Measurements from ENCODE around the gene PTPRD.
A peak's percentile ranks its signal among the peaks of the same experiment; 100 is the strongest.

PTPRD gene

DNA sequence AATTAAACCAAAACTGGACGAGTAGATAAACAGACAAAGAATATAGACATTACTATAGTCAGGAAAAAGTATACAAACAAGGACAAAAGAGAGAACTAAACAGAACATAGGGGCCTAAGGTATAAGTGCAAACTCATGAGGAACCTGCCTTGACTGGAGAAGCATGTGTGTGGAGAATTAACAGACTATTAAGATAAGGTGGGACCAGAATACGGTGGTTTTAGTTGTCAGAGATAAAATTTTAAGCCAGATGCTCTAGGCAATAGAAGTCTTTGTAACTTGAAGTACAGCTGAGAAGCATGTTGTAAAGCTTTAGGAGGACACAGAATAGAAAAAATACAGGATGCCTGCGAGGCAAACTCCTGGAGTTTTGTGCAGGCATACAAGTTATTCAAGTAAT lies 707.1 kb downstream of the PTPRD start:
- no peak for DNase-seq (ENCODE audit: low read depth in 2 of 3, low spot score in 1 of 3)

- no peak for DNase-seq (ENCODE audit: low read depth in 2 of 3, low spot score in 1 of 3)
These were observed 708.8 kb downstream of the PTPRD start for GRCh38 chr9:9904041-9904440.

DNA sequence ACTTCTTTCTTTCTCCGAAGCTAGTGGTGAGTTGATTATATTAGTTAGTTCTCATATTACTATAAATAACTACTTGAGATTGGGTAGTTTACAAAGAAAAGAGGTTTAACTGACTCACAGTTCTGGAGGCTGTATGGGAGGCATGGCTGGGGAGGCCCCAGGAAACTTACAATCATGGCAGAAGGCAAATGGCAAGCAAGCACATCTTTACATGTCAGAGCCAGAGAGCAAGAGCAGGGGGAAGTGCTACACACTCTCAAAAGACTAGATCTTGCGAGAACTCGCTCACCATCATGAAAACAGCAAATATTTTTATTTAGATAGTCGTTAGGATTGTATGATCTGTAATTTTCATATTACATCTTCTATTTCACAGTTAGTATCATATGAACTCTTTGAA lies 711.2 kb downstream of the PTPRD start:
- no peak for DNase-seq (ENCODE audit: low read depth in 2 of 3, low spot score in 1 of 3)

- DNase-seq (ENCODE audit: low read depth in 2 of 3, low spot score in 1 of 3) = no peak
These were observed 719.0 kb downstream of the PTPRD start for GRCh38 chr9:9893837-9894236.

- DNase-seq (ENCODE audit: low read depth in 2 of 3, low spot score in 1 of 3) = no peak
These were observed 720.6 kb downstream of the PTPRD start for GRCh38 chr9:9892217-9892616.

DNA sequence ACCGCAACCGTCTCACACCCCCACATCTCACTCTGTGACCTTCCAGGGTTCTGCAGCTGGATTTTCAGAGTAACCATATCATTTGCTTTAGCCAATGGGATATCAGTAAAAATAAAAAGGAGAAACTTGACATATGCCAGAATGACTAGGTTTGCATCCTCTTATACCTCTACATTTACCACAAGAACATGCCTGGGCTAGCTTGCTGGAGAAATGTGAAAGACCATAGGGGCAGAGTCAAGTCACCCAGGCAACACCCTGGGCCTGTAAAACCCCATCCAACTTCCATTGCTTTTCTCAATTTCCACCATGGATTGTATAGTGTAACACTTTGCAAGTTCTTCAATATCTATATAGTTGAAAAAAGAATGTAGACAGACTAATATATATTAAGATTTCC lies 731.1 kb downstream of the PTPRD start:
- DNase-seq (ENCODE audit: low read depth in 2 of 3, low spot score in 1 of 3) = no peak

DNA sequence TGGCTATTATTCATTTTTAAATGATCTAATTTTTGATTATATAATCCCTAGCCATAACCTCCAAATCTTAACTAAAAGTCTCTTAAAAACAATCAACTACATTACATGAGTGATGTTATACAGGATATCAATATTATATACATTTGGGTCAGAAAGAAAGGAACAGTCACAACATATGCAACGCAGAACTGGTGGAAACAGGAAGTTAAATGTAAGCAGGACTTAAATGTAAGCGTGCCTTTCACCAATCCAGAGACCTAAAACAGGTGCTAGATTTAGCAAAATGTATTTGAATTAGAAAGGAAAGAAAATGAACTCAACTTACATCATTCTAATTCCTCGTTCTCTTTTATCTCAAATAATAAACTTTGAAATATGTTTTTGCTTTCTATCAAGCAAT lies 738.5 kb downstream of the PTPRD start:
- DNase-seq (ENCODE audit: low read depth in 2 of 3, low spot score in 1 of 3) = no peak

DNA sequence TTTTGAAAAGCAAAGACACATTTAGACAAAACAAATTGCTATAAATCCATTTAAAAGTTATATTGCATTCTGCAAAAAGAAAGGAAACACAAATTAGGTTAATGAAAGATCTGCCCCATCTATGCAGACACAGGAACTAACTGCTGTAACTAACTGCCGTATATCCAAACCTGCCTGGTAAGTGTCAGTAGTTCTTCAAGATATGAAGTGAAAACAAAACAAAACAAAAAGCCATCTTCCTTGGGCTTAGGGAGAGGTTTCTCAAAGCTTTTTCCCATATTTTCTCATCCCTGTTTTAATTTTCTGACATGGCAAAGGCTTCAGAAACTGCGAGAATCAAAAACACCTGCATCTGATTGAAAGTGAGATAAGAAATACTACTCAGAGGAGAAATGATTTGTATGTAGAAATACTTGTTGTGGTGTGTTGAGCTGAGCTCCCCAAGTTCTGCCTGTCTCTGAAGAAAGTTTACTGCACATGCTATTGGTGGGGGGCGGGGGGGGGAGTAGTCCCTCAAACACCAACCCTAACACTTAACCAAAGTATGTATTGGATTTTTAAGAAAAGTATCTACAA lies 750.5 kb downstream of the PTPRD start:
- no peak for DNase-seq (ENCODE audit: low read depth in 2 of 3, low spot score in 1 of 3)

DNA sequence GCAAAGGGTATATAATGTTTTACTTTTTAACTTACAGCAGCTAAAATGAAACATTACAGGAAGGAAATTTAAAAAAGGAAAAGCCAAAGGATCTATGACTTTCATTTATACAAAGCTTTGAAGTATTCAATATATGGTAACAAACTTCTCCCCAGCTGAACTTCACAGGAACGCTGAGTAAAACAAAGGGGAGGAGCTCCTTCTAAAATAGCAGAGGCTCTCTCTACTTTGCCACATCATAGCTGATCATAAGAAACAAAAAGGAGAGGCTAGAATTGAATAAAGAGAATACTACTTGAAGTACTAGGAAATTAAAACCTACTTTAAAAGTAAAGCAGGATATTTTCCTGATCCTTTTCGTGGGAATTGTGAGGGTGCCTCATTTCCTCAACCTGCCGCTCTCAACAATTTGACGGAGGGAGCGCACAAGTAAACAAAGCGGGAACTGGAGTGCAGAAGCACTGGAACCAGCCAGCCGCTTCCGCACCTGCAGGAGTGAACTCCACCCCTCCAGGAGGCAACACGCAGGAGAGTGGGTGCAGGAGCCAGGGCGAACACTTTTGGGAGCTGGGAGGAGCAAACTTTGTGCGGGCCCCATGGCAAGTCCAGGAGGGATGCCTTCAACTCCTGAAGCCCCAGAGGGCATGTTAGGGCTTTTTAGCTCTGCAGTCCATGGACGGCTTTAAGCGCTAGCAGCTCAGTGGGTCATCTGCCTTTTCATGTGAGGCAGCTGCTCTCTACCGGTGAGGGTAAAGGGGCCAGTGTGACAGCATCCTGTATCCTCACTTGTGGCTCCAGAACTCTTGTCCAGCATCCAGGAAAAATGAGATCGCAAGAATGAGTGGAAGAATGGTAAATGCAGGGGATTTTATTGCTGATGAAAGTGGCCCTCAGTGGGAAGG lies 757.4 kb downstream of the PTPRD start:
- no peak for DNase-seq (ENCODE audit: low read depth in 2 of 3, low spot score in 1 of 3)

GRCh38 chr9:9847750-9848149 lies 765.1 kb downstream of the PTPRD start:
- no peak for DNase-seq (ENCODE audit: low read depth in 2 of 3, low spot score in 1 of 3)

GRCh38 chr9:9846557-9846956 lies 766.2 kb downstream of the PTPRD start:
- no peak for DNase-seq (ENCODE audit: low read depth in 2 of 3, low spot score in 1 of 3)

DNA sequence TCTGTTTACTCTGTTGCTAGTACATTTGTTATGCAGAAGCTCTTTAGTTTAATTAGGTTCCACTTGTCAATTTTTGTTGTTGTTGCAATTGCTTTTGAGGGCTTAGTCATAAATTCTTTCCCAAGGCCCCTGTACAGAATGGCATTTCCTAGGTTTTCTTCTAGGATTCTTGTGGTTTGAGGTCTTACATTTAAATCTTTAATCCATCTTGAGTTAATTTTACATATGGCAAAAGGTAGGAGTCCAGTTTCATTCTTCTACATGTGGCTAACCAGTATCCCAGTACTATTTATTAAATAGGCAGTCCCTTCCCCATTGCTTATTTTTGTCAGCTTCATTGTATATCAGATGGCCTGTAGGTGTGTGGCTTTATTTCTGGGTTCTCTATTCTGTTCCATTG lies 792.4 kb downstream of the PTPRD start:
- DNase-seq (ENCODE audit: low read depth in 2 of 3, low spot score in 1 of 3) = no peak

DNA sequence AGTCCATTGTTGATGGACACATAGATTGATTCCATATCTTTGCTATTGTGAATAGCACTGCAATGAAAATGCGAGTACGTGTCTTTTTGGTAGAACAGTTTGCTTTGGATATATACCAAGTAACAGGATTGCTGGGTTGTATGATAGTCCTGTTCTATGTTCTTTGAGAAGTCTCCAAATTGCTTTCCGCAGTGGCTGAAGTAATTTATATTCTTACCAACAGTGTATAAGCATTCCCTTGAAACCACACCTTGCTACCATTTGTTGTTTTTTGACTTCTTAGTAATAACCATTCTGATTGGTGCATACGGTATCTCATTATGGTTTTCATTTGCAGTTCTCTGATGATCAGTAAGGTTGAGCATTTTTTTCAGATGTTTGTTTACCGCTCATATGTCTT lies 792.9 kb downstream of the PTPRD start:
- no peak for DNase-seq (ENCODE audit: low read depth in 2 of 3, low spot score in 1 of 3)

GRCh38 chr9:9817176-9817575 lies 795.6 kb downstream of the PTPRD start:
- DNase-seq (ENCODE audit: low read depth in 2 of 3, low spot score in 1 of 3) = no peak

DNA sequence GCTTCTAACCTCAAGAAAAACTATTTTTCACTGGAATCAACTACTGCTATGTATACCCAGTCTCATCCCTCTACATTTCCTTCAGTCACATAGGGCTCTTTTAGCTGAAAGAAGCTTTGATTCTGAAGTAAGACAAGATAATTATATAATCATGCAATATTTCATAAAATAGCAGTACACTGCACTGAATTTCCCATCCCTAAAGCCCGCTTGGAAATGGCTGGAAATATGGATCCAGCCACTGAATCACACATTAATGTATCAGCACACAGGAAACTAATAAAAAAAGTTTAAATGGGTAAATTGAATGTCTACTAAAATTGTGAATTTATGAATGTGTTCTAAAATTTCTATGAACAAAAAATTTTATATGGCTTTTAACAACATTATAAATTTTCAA lies 808.7 kb downstream of the PTPRD start:
- DNase-seq (ENCODE audit: low read depth in 2 of 3, low spot score in 1 of 3) = no peak

GRCh38 chr9:9799287-9799686 lies 813.5 kb downstream of the PTPRD start:
- DNase-seq (ENCODE audit: low read depth in 2 of 3, low spot score in 1 of 3) = no peak

- no peak for DNase-seq (ENCODE audit: low read depth in 2 of 3, low spot score in 1 of 3)
These were observed 820.5 kb downstream of the PTPRD start for GRCh38 chr9:9792144-9792857.

- DNase-seq (ENCODE audit: low read depth in 2 of 3, low spot score in 1 of 3) = no peak
These were observed 821.2 kb downstream of the PTPRD start for GRCh38 chr9:9791611-9792010.

DNA sequence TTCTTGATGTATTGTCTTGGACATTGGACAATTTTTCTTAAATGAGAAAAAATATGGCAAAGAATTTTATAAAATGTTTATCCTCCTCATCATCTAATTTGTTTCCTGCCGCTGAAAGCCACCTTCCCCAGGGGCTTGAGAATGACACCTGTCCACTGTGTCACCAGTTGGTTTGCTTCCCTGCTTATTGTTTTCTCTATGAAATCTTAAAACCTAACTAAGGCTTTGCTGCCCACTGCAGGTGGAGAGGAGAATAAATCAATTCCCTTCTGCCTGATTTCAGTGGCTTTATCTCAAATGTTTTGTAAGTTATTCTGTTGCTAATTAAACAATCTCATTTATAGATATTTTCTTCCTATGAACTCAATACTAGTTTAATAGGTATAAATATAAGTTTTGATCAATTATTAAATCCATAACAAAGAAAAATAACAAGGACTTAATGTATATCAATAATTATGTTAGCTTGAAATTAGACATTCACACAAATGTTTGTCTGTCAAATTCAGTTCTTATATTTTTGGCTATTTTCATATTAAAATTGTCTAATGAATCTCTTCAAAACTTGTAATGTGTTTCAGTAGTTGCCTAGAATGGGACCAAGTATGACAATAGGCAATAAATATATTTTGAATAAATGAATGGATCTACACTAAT lies 822.5 kb downstream of the PTPRD start:
- peak in 1 of 3 donors; percentile 5 for DNase-seq (ENCODE audit: low read depth in 2 of 3, low spot score in 1 of 3)

DNA sequence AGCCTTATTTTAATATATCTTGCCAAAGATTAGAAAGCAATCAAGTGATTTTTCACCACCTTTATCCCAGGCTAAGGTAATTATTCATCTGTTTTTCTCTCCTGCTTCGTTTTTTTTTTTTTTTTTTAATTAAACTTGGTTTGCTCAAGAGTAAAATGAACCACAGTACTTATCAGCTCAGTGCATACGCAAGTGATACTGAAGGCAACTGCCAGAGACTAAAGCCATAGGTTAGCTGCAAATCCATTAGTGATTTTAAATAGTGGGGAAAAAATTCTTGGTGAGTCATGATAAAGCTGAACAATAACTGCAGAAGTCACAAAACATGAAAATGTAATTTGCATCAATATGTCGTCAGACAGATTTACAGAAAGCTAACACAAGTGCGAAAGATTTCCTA lies 829.1 kb downstream of the PTPRD start:
- DNase-seq (ENCODE audit: low read depth in 2 of 3, low spot score in 1 of 3) = no peak

- no peak for DNase-seq (ENCODE audit: low read depth in 2 of 3, low spot score in 1 of 3)
These were observed 829.6 kb downstream of the PTPRD start for GRCh38 chr9:9783211-9783610.

DNA sequence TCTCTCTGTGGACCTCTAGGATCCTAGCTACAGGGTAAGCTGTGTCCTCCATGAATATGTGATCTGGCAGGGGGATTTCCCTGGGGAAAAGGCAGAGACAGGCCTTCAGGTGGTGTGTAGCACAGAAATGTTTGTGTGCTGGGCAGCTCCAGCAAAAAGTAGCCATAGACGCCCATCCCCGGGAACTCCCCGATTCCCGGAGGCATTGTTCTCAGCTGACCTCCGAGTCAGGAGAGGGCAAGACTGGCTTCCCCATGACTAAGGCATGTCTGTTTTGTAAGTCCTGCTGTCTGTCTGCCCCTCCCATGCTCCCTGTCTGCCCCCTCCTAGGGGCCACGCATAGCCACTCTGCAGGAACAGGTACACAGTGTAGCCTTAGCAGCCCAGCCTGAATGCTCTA lies 834.5 kb downstream of the PTPRD start:
- DNase-seq (ENCODE audit: low read depth in 2 of 3, low spot score in 1 of 3) = no peak
